Ectodermal cell (in vitro differentiated cells): Measurements from ENCODE around the gene NAGA. TPM values are rescaled to one million over a fixed set of nuclear protein-coding genes. Genes with fewer than 3 reads are reported as not detected.
"Not testable (repeated sequence)": the region's sequence is repeated elsewhere in the genome, so short reads cannot be mapped to it uniquely, and the experiment has no call there.

Experiments used
- H3K27ac ChIP-seq: 2 replicates; pipeline ENCODE4 v1.7.0; 2013; ENCODE audit warnings: mild to moderate bottlenecking, low read depth, low read length; ENCODE audit not compliant: insufficient read depth, poor library complexity, severe bottlenecking
- H3K27me3 ChIP-seq: 2 replicates; pipeline ENCODE4 v1.7.0; 2013; ENCODE audit warnings: mild to moderate bottlenecking, low read length; ENCODE audit not compliant: insufficient read depth, control insufficient read depth, poor library complexity, severe bottlenecking
- H3K36me3 ChIP-seq: one replicate; pipeline ENCODE4 v1.7.0; 2013; ENCODE audit warnings: low read length; ENCODE audit not compliant: control insufficient read depth, insufficient read depth
- H3K4me1 ChIP-seq: one replicate; pipeline ENCODE4 v1.7.0; 2013; ENCODE audit warnings: low read length; ENCODE audit not compliant: control insufficient read depth, insufficient read depth
- H3K4me3 ChIP-seq: 2 replicates; pipeline ENCODE4 v1.7.0; 2013; ENCODE audit warnings: low read depth, low read length, control low read depth; ENCODE audit not compliant: insufficient read depth
- H3K9me3 ChIP-seq: 2 replicates; pipeline ENCODE4 v1.7.0; 2013; ENCODE audit warnings: mild to moderate bottlenecking, low read length, moderate library complexity; ENCODE audit not compliant: control insufficient read depth
- WGBS, 2 experiments: methylation state at CpG; one replicate each; pipeline ENCODE4 v1.1.7; 2013; ENCODE audit warnings: missing lambda C conversion rate in 2 of 2; 5-methylcytosine and 5-hydroxymethylcytosine counted together
- polyA plus RNA-seq, 4 experiments: library from polyadenylated mRNA; stranded (reverse); fragments of 50-300 nt; gene quantifications; one replicate each; pipeline ENCODE4 v1.2.3, GENCODE V29; 2013

NAGA gene
- polyA plus RNA-seq (2013, experiment 1 of 4) = 25.5 TPM
- polyA plus RNA-seq (2013, experiment 2 of 4) = 25.3 TPM
- 21.5 TPM for polyA plus RNA-seq (2013, experiment 3 of 4)
- polyA plus RNA-seq (2013, experiment 4 of 4) = 23.6 TPM

DNA sequence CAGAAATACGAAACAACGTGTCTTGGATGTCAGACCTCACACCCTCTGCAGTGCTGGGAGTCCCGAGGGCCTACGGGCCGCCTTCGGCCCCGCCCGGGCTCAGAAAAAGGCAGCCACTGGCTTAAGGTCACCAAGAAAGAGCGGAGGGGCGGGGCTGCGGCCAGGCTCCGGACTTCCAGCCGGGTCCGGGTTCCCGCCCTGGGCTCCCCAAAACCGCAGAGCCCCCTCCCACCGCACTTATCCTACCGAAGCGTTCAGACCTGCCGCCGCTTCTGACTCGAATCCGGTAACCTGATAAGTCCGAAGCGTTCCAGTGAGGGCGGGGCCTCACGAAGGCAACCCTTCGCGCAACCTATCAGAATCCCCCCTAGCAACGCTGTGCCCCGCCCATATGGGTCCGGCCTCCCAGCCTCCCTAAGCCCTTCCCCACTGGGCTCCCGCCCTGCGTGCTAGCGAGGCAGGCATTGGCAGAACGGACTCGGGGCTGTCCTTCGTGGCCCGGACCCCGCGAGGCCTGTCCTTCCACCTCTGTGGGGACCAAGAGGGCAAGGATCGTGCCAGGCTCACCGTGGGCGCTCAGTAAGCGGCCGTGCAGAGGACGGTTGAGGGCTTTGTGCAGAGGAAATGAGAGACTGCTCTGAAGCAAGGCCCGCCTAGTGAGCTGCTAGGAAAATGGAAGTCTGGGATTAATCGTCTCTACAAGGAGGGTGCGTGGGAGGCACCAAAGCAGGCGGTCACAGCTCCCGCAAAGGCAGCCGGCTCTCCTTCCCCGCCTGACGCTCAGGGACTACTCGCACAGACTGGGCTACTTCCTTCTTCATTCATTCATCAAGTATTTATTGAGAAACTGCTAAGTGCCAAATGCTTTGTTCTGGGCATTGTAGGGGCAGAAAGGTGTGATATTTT, at the start of gene NAGA:
TSS of gene NAGA (minus strand) at position 296 of the 906 bp plus-strand sequence. CDS start 515 bp downstream, outside the sequence.
- Histone ChIP-seq H3K9me3 (no peaks in the 10 kb centered on the region), H3K27me3 (peaks cover 10% of the 10 kb centered on the region), H3K4me3 (peak within 1 kb of the TSS; percentile 57), H3K36me3 (no peaks in the 10 kb centered on the region), H3K4me1 (peaks cover 3% of the 10 kb centered on the region), H3K27ac (no peak within 1 kb of the TSS)
- WGBS, 2 experiments = 3% methylated on average over 56 of the region's 56 CpGs

DNA sequence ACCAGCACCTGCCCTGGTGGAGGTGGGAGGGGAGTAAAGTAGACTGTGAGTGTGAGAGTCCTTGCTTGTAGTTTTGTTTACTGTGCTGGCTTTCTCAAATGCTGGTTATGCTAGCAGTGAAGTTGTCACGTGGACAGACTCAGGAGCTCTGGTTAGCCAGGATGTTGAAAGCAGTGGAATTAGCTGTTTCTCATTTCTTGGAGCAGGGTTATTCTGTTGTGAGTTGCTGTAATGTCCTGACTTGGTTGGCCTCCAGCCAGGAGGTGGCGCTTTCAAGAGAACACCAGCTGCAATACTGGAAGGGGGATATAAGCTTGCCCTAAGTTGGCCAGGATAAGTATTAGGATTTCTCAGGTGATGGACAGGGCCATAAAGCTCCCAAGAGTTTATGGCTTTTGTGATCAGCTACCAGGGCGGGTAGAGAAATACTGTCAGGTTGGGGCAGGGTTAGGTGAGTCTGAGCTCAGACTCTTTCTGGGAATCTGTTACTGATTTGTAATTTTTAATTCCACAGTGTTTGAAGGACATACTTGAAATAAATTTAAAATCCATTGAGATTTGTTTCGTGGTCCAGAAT, 46.3 kb upstream of the NAGA start:
- Histone ChIP-seq H3K4me3 (no peak overlapping the region), H3K27me3 (no peaks in the 10 kb centered on the region), H3K9me3 (peaks cover 9% of the 10 kb centered on the region), H3K4me1 (no peaks in the 10 kb centered on the region), H3K27ac (no peak overlapping the region), H3K36me3 (no peaks in the 10 kb centered on the region)
- whole genome bisulfite sequencing, 2 experiments = 77 to 81% methylated on average over 4 of the region's 4 CpGs

DNA sequence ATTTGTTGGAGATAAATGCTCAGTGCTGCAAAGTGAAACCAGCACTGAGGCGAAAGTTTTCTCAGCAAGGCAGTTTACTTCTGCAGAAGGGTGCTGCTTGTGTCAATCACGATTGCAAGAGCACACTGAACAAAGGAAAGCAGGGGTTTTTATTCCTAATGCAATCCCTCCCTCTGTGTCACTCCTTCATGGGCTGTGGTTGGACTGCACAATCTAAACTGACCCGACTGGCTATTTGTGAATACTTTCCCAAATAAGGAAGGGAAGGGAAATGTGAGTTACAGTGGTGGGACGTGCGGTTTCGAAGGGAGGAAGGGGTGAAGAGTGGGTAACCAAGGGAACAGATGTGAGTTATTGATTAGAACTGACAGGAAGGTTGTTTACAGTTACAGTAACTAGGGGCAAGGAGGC, 44.8 kb upstream of the NAGA start:
- not testable (repeated sequence) for H3K36me3 ChIP-seq, H3K27ac ChIP-seq, H3K9me3 ChIP-seq, H3K27me3 ChIP-seq, H3K4me1 ChIP-seq, H3K4me3 ChIP-seq
- WGBS, 2 experiments = 82 to 89% methylated on average over 6 of the region's 6 CpGs

DNA sequence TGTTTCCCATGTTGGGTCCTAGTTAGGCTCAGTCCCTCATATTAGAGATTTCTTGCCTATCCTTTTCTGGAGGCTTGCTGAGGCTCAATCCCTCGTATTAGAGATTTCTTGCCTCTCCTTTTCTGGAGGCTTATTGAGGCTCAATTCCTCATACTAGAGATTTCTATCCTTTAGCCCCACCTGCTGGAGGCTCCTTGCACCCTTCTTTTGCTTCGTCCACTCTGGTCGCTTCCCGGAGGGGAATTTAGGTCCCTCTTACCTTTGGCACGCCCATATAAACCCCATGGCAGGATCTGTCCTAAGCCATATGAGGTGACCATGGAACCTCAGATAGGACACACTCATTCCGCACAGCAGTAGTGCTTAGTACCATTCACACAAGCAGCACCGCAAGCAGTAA, 44.1 kb upstream of the NAGA start:
- H3K9me3 ChIP-seq = peaks cover 9% of the 10 kb centered on the region
- no peaks in the 10 kb centered on the region for H3K27me3 ChIP-seq
- no peak overlapping the region for H3K27ac ChIP-seq
- no peak overlapping the region for H3K4me3 ChIP-seq
- no peaks in the 10 kb centered on the region for H3K4me1 ChIP-seq
- no peaks in the 10 kb centered on the region for H3K36me3 ChIP-seq
- WGBS, 2 experiments = 89 to 91% methylated on average over 7 of the region's 7 CpGs

GRCh38 chr22:42112793-42113192, 42.2 kb upstream of the NAGA start:
- H3K4me1 ChIP-seq, H3K36me3 ChIP-seq, H3K9me3 ChIP-seq, H3K4me3 ChIP-seq, H3K27ac ChIP-seq, H3K27me3 ChIP-seq: not testable (repeated sequence)
- 15 to 21% methylated on average over 2 to 4 of the region's 4 CpGs for WGBS, 2 experiments

- no peaks in the 10 kb centered on the region for H3K36me3 ChIP-seq
- H3K9me3 ChIP-seq = peaks cover 7% of the 10 kb centered on the region
- H3K4me3 ChIP-seq = no peak overlapping the region
- H3K27ac ChIP-seq = no peak overlapping the region
- H3K27me3 ChIP-seq = no peaks in the 10 kb centered on the region
- WGBS, 2 experiments = 88 to 94% methylated on average over 3 to 4 of the region's 4 CpGs
- no peaks in the 10 kb centered on the region for H3K4me1 ChIP-seq
Observed at GRCh38 chr22:42111798-42112197, 41.2 kb upstream of the NAGA start.

GRCh38 chr22:42108848-42109247, 38.2 kb upstream of the NAGA start:
- Histone ChIP-seq H3K4me1 (no peaks in the 10 kb centered on the region), H3K36me3 (no peaks in the 10 kb centered on the region), H3K27me3 (no peaks in the 10 kb centered on the region), H3K4me3 (no peak overlapping the region), H3K27ac (no peak overlapping the region), H3K9me3 (no peaks in the 10 kb centered on the region)
- WGBS, 2 experiments = 94% methylated on average over 18 of the region's 18 CpGs

- not testable (repeated sequence) for H3K4me1 ChIP-seq
- WGBS, 2 experiments = 90 to 94% methylated on average over 6 of the region's 6 CpGs
Observed at GRCh38 chr22:42104332-42104860, 33.8 kb upstream of the NAGA start.

DNA sequence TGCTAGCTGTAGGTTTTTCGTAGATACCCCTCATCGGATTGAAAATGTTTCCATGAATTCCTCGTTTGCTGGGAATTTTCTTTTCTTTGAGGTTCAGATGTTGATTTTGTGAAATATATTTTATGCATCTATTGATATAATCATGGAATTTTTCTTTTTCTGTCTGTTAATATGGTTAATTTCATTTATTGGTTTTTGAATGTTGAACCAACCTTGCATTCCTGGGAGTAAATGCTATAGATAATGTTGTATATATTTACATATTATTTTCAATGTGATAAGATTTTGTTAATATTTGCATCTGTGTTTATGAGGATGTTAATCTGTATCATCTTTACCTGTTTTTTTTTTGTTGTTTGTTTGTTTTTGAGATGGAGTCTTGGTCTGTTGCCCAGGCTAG, 30.6 kb upstream of the NAGA start:
- H3K27me3 ChIP-seq = no peaks in the 10 kb centered on the region
- no peaks in the 10 kb centered on the region for H3K36me3 ChIP-seq
- peaks cover 2% of the 10 kb centered on the region for H3K9me3 ChIP-seq
- 88 to 99% methylated on average over 3 of the region's 3 CpGs for WGBS, 2 experiments
- no peak overlapping the region for H3K4me3 ChIP-seq
- no peaks in the 10 kb centered on the region for H3K4me1 ChIP-seq
- no peak overlapping the region for H3K27ac ChIP-seq

More at GRCh38 chr22:42104332-42104860, 33.8 kb upstream of the NAGA start:
- H3K36me3 ChIP-seq, H3K27ac ChIP-seq, H3K4me3 ChIP-seq, H3K27me3 ChIP-seq, H3K9me3 ChIP-seq: not testable (repeated sequence)

DNA sequence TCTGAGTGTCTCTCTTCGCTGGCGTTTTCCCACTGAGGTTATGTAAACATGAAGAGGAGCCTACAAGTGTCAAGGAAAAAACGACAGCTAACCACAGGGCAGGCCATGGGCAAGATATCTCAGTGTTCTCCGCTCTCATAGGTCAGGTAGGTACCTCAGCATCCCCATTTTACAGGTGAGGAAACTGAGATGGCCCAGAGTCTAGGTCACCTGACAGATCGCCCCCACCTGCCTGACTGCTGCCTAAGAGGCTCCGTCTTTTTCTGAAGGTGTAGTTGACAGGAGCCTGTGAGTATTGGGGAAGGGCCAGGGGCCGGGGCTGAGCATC, 20.8 kb upstream of the NAGA start:
- Histone ChIP-seq H3K9me3 (no peaks in the 10 kb centered on the region), H3K27ac (no peak overlapping the region), H3K4me1 (no peaks in the 10 kb centered on the region), H3K27me3 (peaks cover 4% of the 10 kb centered on the region), H3K36me3 (peaks cover 8% of the 10 kb centered on the region), H3K4me3 (peak overlapping the region; percentile 55)
- WGBS, 2 experiments = 49 to 54% methylated on average over 6 to 7 of the region's 7 CpGs
